ENCODE measurements around the gene RIT1.
A peak's percentile ranks its signal among the peaks of the same experiment; 100 is the strongest.
"Not testable (repeated sequence)": the region's sequence is repeated elsewhere in the genome, so short reads cannot be mapped to it uniquely, and the experiment has no call there.

Gene RIT1

DNA sequence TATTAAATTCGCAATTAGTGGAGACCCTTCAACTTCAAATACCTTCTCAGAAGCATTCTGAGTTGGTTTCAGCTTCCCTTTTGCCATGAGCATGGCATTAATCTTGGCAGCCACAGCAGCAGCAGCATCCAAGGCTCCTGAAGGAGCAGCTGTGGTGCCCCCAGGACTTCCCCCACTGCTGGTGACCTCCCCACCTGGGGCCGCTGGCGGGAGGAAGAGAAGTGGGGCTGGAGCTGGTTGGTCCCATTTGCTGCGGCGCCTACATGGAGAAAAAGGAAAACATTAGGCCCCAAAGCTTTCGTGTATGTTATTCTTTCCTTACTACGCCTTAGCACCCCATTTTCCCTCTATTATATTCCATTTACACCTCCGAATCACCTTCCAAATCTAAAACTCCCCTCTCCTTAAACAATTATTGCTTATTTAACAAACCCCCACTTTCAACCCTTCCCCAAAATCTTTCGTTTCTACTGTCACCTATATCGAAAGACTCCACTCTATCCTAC, 22.5 kb upstream of the RIT1 start:
- peak; percentile 51 for DNase-seq (ENCODE audit: low spot score)

- no peak for DNase-seq (ENCODE audit: low spot score)
These were observed 21.3 kb upstream of the RIT1 start for GRCh38 chr1:155932487-155932886.

GRCh38 chr1:155932081-155932480, 20.9 kb upstream of the RIT1 start:
- no peak for DNase-seq (ENCODE audit: low spot score)

DNA sequence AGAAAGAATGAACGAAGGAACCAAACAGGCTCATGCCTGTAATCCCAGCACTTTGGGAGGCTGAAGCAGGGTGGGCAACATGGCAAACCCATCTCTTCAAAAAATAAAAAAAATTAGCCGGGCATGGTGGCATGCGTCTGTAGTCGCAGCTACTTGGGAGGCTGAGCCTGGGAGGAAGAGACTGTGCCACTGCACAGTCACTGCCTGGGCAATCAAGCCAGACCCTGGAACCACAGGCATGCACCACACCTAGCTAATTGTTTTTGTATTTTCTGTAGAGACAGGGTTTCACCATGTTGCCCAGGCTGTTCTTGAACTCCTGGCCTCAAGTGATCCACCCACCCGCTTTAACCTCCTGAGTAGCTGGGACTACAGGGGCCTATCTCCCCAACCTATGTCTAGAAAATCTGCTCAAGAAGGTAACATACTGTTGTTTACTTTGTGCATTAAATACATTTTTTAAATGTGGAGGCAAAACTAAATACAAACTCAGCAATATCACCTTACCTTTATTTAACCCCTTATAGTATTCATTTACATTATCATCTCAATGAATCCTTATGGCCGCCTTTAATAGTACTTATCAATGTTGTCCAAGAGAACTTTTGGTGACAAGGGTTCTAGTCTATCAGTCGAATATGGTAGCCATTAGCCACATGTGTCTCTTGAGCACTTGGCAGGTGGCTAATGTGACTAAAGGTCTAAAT, 20.3 kb upstream of the RIT1 start:
- no peak for DNase-seq (ENCODE audit: low spot score)

- not testable (repeated sequence) for DNase-seq (ENCODE audit: low spot score)
These were observed 19.6 kb upstream of the RIT1 start for GRCh38 chr1:155930725-155931124.

DNA sequence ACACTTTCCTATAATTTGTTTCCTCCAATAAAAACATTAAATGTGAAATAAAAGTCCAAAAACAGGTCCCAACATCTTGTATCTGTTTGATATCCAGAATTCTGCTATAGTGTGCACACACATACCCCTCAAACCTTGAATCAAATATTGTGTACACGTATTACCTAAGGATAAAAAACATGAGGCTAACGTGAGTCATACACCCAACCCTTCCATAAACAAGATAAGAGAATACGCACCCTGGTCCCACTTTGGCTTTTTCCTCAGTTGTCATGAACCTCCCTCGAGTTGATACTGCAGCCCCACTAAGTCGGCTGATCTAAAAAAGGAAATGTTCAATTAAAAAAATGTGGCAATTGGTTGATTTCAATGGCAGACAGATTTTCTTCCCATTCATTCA, 17.9 kb upstream of the RIT1 start:
- no peak for DNase-seq (ENCODE audit: low spot score)

DNA sequence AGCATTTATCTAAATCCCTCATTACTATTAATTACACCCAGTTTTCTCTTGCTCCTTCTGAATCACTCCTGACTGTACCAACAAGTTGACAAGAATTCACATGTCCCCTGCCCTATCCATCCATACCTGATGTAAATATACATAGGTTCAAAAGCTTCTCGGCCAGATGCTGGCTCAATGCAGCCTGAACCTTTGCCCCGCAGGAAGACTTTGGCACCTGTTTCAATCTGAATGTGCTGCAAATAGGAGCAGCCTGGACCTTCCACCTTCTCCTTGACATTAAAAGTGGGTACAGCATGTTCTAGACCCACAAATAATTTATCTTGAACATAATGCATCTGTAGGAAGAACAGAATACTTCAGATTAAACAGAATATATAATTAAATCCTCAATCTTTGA, 14.4 kb upstream of the RIT1 start:
- no peak for DNase-seq (ENCODE audit: low spot score)

- DNase-seq (ENCODE audit: low spot score) = no peak
These were observed 9.6 kb upstream of the RIT1 start for GRCh38 chr1:155920717-155921116.

DNA sequence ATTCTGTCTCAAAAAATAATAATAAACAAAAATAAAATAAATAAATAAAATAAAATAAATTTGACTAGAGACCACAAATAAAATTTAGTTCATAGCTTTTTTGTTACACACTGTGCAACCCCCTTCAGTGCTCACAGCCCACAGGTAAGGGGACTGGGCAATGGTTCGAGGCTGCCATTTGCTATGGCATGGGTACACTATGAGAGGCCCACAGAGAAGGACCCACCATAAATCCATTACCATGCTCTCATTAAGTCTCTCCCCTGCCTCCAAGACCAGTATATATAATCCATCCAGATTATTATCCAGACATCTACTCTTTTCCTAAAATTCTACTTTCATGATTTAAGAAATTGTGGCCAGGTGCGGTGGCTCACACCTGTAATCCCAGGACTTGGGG, 8.7 kb upstream of the RIT1 start:
- DNase-seq (ENCODE audit: low spot score) = no peak

DNA sequence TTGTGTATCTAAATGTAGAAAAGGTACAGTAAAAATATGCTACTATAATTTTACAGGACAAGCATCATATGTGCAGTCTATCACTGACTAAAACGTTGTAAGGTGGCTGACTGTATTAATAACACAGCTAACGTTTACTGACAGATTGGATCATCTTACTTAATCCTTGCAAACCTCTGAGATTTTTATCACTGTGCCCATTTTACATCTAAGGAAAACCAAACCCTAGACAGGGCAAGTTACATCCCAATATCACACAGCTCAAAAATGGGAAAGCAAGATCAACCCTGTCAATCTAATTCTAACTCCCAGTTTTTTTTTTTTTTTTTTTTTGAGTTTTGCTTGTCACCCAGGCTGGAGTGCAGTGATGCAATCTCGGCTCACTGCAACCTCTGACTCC, 7.5 kb upstream of the RIT1 start:
- DNase-seq (ENCODE audit: low spot score) = no peak

GRCh38 chr1:155913969-155914757, 3.0 kb upstream of the RIT1 start:
- DNase-seq (ENCODE audit: low spot score) = no peak

DNA sequence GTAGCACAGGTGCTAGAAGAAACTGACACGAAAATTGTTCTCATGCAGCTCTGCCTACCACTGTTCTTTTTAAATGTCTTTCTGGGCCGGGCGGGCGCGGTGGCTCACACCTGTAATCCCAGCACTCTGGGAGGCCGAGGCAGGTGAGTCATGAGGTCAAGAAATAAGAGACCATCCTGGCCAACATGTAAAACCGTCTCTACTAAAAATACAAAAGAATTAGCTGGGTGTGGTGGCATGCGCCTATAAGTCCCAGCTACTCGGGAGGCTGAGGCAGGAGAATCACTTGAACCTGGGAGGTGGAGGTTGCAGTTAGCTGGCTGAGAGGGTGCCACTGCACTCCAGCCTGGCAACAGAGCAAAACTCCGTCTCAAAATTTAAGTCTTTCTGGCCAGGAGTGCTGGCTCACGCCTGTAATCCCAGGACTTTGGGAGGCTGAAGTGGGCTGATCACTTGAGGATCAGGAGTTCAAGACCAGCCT, 947 bp upstream of the RIT1 start:
- no peak for DNase-seq (ENCODE audit: low spot score)

- peak; percentile 62 for DNase-seq (ENCODE audit: low spot score)
These were observed 478 bp downstream of the RIT1 start for GRCh38 chr1:155910621-155911121.

- DNase-seq (ENCODE audit: low spot score) = no peak
These were observed 1.3 kb downstream of the RIT1 start for GRCh38 chr1:155909894-155910293.

GRCh38 chr1:155904261-155904660, 6.9 kb downstream of the RIT1 start:
- DNase-seq (ENCODE audit: low spot score) = no peak

- DNase-seq (ENCODE audit: low spot score) = no peak
These were observed 11.0 kb downstream of the RIT1 start for GRCh38 chr1:155900161-155900560.

DNA sequence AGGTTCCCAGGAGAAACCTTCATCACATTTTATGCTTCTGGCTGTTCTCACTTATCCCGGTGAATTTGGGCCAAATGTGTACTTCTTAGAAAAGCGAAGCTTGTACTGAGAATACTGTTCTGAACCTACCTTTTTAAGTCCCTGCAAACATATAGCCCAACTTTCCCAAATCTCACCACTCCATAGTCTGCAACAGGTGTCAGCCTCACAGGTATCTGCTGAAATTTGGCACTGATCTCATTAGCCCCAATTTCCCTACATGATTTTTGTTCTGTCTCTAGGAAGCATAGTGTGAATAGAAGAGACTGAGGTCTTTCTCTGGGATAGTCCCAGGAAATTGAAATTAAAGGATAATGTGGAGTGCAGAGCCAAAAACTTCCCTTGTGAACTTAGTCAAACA, 11.5 kb downstream of the RIT1 start:
- no peak for DNase-seq (ENCODE audit: low spot score)

DNA sequence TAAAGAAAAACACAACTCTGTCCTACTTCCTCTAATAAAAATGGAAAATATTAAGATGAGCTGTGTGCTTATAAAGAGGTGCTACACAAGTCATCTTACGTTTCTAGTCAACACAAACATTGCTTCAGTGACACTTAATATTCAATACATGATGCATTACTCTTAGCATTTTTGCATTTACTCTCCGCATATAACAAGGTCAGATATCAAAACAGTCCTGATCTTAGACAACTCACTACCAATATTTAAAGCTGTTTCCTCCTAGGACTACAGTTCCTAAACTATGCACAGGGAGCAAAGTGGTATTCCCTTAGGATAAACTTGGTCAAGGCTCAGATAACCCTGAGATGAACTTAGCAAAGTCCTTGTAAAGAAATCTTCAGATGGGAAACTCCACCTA, 12.3 kb downstream of the RIT1 start:
- DNase-seq (ENCODE audit: low spot score) = no peak

DNA sequence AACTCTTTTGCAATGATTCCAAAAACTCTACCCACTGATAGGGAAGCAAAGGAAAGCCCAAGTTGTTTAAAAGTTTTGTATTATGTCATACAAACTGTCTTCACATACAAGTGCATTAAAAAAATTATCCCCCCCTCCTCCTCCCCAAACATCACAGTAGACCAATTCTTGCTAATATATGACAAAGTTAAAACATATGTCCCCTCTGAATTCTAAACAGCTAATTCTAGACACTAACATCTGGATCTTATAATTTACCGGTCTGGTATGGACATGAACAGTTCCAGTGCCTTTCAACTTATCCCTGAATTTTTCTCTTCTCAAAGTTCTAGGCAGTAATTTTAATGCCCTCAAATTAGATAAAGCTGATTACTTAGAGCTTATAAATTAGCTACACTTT, 13.4 kb downstream of the RIT1 start:
- DNase-seq (ENCODE audit: low spot score) = no peak

GRCh38 chr1:155896476-155896875, 14.7 kb downstream of the RIT1 start:
- DNase-seq (ENCODE audit: low spot score) = not testable (repeated sequence)

DNA sequence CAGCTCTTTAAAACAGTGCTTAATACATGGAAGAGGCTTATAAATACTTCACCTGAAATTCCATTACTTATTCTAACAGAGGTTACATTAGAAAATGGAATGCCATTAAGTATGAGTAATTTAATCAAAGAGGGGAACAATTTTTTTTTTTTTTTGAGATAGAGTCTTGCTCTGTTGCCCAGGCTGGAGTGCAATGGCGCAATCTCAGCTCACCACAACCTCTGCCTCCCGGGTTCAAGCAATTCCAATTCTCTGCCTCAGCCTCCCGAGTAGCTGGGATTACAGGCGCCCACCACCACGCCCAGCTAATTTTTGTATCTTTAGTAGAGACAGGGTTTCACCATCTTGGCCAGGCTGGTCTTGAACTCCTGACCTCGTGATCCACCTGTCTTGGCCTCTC, 15.5 kb downstream of the RIT1 start:
- DNase-seq (ENCODE audit: low spot score) = not testable (repeated sequence)

GRCh38 chr1:155893389-155894142, 17.6 kb downstream of the RIT1 start:
- no peak for DNase-seq (ENCODE audit: low spot score)
